ENCODE results near the gene VAV2. TPM values are rescaled to one million over a fixed set of nuclear protein-coding genes. Genes with fewer than 3 reads are reported as not detected.
"Not testable (repeated sequence)": the region's sequence is repeated elsewhere in the genome, so short reads cannot be mapped to it uniquely, and the experiment has no call there.

VAV2 gene
- total RNA-seq, 8 experiments from 2014 or later, result 5.9 to 33.0 (median 14.9) TPM

DNA sequence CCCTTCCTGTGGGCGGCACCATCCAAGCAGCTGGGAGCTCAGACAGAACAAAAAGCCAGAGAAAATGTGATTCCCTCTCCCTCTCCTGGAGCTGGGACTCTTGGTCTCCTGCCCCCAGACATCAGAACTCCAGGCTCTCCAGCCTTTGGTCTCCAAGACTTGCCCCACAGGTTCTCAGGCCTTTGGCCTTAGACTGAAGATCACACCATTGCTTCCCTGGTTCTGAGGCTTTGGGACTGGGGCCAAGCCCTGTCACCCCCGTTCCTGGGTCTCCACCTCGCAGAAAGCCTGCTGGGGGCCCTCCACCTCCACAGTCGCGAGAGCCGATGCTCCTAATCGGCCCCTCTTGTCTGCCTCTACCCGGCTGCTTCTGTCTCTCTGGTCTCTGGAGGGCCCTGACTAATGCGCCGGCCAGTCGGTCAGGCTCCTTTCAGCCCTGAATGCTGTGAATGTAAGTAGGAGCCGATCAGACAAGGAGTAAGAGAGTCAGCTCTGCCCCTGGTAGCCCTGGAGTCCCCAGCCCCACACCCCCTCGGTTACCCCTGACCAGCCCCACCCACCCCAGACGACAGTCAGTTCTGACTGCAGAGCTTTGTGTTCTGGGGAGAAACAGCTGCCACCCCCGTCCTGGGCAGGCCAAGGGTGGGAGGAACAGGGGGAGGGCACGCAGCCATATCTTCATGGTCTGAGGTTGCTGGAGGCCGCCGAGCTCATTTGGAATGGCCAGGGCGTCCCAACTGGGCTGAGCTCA lies 57.5 kb downstream of the VAV2 start:
- peaks cover 47 to 52% of the 10 kb centered on the region in 2 donors for H3K4me1 ChIP-seq (replicated peaks in 1 of 2)
- 40 to 100% (median 43%) methylated on average over 1 to 4 of the region's 19 CpGs; no CpG with 5 or more reads in 5 of the 10 experiments for WGBS, 10 experiments
- H3K4me3 ChIP-seq, result no peak overlapping the region
- in situ Hi-C loops (cut with MboI; ENCODE audit: low pct_unique_long_range_greater_than_20kb in 2 of 9, low sequenced_read_pairs in 9 of 9, unreplicated experiment in 9 of 9), result no loop called here
- ATAC-seq (replicated peaks in 6 of 8), result peak in 6 of 8 experiments; percentile 11 to 63 (median 50)
- H3K27ac ChIP-seq, result peak overlapping the region; percentile 69 to 70

DNA sequence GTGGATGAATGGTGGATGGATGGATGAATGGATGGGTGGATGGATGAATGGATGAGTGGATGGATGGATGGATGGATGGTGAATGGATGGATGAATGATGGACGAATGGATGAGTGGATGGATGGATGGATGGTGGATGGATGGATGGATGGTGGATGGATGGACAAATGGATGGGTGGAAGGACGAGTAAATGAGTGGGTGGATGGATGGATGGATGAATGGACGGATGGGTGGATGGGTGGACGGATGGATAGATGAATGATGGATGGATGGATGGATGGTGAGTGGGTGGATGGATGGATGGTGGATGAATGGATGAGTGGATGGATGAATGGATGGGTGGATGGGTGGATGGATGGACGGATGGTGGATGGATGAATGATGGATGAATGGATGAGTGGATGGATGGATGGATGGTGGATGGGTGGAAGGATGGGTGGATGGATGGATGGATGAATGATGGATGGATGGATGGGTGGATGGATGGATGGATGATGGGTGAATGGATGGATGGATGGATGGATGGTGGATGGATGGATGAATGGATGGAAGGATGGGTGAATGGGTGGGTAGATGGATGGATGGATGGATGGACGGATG lies 58.6 kb downstream of the VAV2 start:
- WGBS, 10 experiments, result 68 to 100% (median 83%) methylated on average over 3 to 6 of the region's 6 CpGs; no CpG with 5 or more reads in 1 of the 10 experiments
- no peak overlapping the region for H3K27ac ChIP-seq
- in situ Hi-C loops (cut with MboI; ENCODE audit: low pct_unique_long_range_greater_than_20kb in 2 of 9, low sequenced_read_pairs in 9 of 9, unreplicated experiment in 9 of 9), result no loop called here
- no peak overlapping the region for H3K4me3 ChIP-seq
- no peak for ATAC-seq (replicated peaks in 6 of 8)
- peaks cover 55 to 60% of the 10 kb centered on the region in 2 donors for H3K4me1 ChIP-seq (replicated peaks in 1 of 2)

GRCh38 chr9:133932633-133933032 lies 59.5 kb downstream of the VAV2 start:
- in situ Hi-C loops (cut with MboI; ENCODE audit: low pct_unique_long_range_greater_than_20kb in 2 of 9, low sequenced_read_pairs in 9 of 9, unreplicated experiment in 9 of 9), result no loop called here
- ATAC-seq (replicated peaks in 6 of 8), result no peak
- H3K4me1 ChIP-seq (replicated peaks in 1 of 2), result peaks cover 64 to 69% of the 10 kb centered on the region in 2 donors
- no peak overlapping the region for H3K27ac ChIP-seq
- 66 to 100% (median 90%) methylated on average over 1 to 6 of the region's 9 CpGs; no CpG with 5 or more reads in 5 of the 10 experiments for WGBS, 10 experiments
- no peak overlapping the region for H3K4me3 ChIP-seq

- in situ Hi-C loops (cut with MboI; ENCODE audit: low pct_unique_long_range_greater_than_20kb in 2 of 9, low sequenced_read_pairs in 9 of 9, unreplicated experiment in 9 of 9), result no loop called here
- WGBS, 10 experiments, result 60 to 100% (median 91%) methylated on average over 1 to 14 of the region's 15 CpGs; no CpG with 5 or more reads in 1 of the 10 experiments
- peak overlapping the region; percentile 68 to 70 for H3K27ac ChIP-seq
- ATAC-seq (replicated peaks in 6 of 8), result no peak
- no peak overlapping the region for H3K4me3 ChIP-seq
- H3K4me1 ChIP-seq (replicated peaks in 1 of 2), result peaks cover 68 to 73% of the 10 kb centered on the region in 2 donors
These were observed 59.9 kb downstream of the VAV2 start for GRCh38 chr9:133932181-133932580.

DNA sequence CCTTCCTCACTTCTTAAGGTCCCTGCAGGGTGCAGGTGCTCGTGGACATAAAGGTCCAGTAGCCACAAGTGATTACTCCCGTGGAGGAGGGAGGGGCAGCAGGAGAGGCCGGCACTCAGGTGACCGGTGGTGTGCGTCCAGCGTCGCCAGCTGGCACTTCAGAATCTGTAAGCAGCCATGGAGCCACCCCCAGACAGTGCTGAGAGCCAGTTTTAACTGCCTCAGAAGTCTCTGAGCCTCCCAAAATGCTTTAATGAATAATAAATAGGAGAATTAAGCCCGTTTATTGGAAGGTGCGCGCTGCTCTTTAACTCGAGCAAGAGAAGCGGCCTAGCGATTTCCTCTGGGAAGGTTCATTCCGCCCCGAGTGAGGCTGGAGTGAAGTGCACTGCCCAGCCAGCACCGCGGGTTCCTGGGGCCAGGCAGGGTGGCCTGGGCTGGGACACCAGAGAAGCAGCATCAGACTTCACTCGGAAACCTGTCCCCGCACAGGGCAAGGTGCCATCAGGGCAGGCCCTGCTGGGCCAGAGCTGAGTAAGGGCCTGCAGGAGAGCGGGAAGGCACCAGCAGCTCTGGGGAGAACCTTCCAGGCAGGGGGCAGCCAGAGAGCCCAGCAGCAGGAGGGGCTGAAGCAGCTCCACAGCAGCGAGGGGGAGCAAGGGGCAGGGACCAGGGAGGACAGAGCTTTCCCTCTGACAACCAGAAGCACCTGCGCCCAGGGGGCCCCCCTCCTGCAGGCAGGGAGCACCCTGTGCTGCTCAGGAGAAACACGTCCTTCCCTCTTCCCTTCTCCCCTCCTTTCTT lies 61.2 kb downstream of the VAV2 start:
- in situ Hi-C loops (cut with MboI; ENCODE audit: low pct_unique_long_range_greater_than_20kb in 2 of 9, low sequenced_read_pairs in 9 of 9, unreplicated experiment in 9 of 9), result no loop called here
- no peak overlapping the region for H3K4me3 ChIP-seq
- peaks cover 71 to 75% of the 10 kb centered on the region in 2 donors for H3K4me1 ChIP-seq (replicated peaks in 1 of 2)
- ATAC-seq (replicated peaks in 6 of 8), result peak in 5 of 8 experiments; percentile 52 to 67 (median 56)
- 57 to 100% (median 73%) methylated on average over 1 to 6 of the region's 23 CpGs; no CpG with 5 or more reads in 4 of the 10 experiments for WGBS, 10 experiments
- H3K27ac ChIP-seq, result peak overlapping the region; percentile 68 to 70

- no peak overlapping the region for H3K4me3 ChIP-seq
- peaks cover 68% of the 10 kb centered on the region in 2 donors for H3K4me1 ChIP-seq (replicated peaks in 1 of 2)
- ATAC-seq (replicated peaks in 6 of 8), result no peak
- 40 to 100% (median 75%) methylated on average over 2 to 10 of the region's 20 CpGs; no CpG with 5 or more reads in 1 of the 10 experiments for WGBS, 10 experiments
- peak overlapping the region; percentile 68 to 70 for H3K27ac ChIP-seq
- in situ Hi-C loops (cut with MboI; ENCODE audit: low pct_unique_long_range_greater_than_20kb in 2 of 9, low sequenced_read_pairs in 9 of 9, unreplicated experiment in 9 of 9), result no loop called here
These were observed 62.0 kb downstream of the VAV2 start for GRCh38 chr9:133930046-133930681.

GRCh38 chr9:133929599-133929998 lies 62.5 kb downstream of the VAV2 start:
- ATAC-seq (replicated peaks in 6 of 8), result no peak
- Histone ChIP-seq H3K27ac (peak overlapping the region; percentile 20 to 70), H3K4me1 (replicated peaks in 1 of 2) (peaks cover 62% of the 10 kb centered on the region in 2 donors), H3K4me3 (no peak overlapping the region)
- in situ Hi-C loops (cut with MboI; ENCODE audit: low pct_unique_long_range_greater_than_20kb in 2 of 9, low sequenced_read_pairs in 9 of 9, unreplicated experiment in 9 of 9), result no loop called here
- WGBS, 10 experiments, result 44 to 100% (median 76%) methylated on average over 1 to 3 of the region's 10 CpGs; no CpG with 5 or more reads in 6 of the 10 experiments

DNA sequence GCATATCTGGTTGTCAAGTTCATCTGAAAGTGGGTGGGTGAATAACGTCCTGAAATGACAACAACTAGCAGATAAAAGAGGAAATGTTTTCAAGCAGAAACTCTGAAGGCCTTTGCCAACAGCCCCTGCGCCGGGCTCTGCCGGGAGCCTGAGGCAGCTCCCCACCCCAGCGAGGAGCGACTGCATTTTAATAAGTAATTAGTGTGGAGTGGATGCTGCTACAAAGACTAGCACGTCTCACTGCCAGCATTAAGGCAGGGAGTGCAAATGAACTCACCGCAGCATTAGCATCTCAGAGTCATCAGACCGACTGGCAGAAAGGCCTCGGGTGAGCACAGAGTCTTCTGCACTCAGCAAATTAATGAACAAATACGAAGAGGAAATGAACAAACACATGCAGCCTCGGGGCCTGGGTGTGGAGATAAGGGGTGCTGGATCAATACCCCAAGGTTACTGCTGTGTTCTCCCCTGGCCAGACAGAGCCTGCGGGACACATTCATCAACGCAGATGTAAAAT lies 63.8 kb downstream of the VAV2 start:
- Histone ChIP-seq H3K4me3 (no peak overlapping the region), H3K4me1 (replicated peaks in 1 of 2) (peaks cover 55 to 56% of the 10 kb centered on the region in 2 donors), H3K27ac (peak overlapping the region; percentile 20 to 70)
- ATAC-seq (replicated peaks in 6 of 8), result peak; percentile 54 to 99 (median 76)
- 17 to 70% (median 29%) methylated on average over 1 to 10 of the region's 14 CpGs; no CpG with 5 or more reads in 3 of the 10 experiments for WGBS, 10 experiments
- in situ Hi-C loops (cut with MboI; ENCODE audit: low pct_unique_long_range_greater_than_20kb in 2 of 9, low sequenced_read_pairs in 9 of 9, unreplicated experiment in 9 of 9), result no loop called here

DNA sequence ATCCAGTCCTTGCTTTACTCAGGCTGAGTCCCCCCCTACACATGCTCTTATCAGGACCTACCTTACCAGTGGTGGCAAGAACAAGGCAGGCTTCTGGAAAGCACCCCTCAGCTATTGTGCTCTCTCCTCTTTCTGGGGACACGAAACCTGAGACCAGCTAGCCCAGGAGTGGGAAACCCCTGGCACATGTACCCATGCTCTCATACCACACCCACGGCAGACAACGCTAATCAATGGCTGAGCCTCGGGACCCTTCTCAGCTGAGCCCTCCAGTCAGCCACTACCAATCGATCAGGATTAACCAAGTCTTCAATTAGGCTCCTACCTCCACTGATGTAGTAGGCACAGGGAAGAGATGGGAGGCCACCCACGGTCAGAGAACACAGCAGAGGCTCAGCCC lies 65.1 kb downstream of the VAV2 start:
- in situ Hi-C loops (cut with MboI; ENCODE audit: low pct_unique_long_range_greater_than_20kb in 2 of 9, low sequenced_read_pairs in 9 of 9, unreplicated experiment in 9 of 9), result no loop called here
- WGBS, 10 experiments, result 100% methylated on average over 1 to 4 of the region's 6 CpGs; no CpG with 5 or more reads in 6 of the 10 experiments
- Histone ChIP-seq H3K4me3 (no peak overlapping the region), H3K27ac (peak overlapping the region; percentile 20 to 70), H3K4me1 (replicated peaks in 1 of 2) (peaks cover 52 to 56% of the 10 kb centered on the region in 2 donors)
- no peak for ATAC-seq (replicated peaks in 6 of 8)

DNA sequence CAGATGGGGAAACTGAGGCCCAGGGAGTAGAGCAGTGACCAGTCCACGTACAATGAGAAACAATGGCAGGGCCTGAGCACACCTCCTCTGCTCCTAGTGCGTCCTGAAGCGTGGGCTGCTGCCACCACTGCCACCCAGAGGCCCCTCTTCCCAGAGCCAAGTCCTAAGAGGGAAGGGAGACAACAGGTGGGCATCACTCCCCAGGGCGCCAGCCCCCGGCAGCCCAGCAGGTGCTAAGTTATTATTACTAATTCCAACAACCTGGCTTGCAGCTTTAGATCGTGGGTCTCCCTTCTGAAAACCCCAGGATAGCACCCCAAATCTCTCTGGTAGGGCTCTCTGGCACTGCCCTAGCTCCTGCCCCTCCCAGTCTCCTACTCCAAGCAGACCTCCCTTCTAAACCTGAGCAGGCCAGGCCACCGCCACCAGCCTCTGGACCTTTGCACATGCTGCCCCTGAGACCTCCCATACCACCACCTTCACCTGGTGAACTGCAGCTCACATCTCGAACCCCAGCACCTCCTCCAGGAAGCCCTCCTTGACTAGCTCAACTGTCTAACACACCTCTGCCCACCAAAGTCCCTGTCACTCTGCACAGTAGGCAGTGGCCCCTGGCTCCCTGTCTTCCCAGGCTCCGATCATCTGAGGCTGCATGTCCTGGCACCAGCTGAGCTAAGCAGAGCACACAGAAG lies 65.8 kb downstream of the VAV2 start:
- H3K27ac ChIP-seq, result peak overlapping the region in 1 of 2 donors; percentile 70
- no peak for ATAC-seq (replicated peaks in 6 of 8)
- H3K4me1 ChIP-seq (replicated peaks in 1 of 2), result peaks cover 45 to 49% of the 10 kb centered on the region in 2 donors
- no peak overlapping the region for H3K4me3 ChIP-seq
- WGBS, 10 experiments, result 60 to 100% (median 92%) methylated on average over 1 to 5 of the region's 9 CpGs; no CpG with 5 or more reads in 4 of the 10 experiments
- in situ Hi-C loops (cut with MboI; ENCODE audit: low pct_unique_long_range_greater_than_20kb in 2 of 9, low sequenced_read_pairs in 9 of 9, unreplicated experiment in 9 of 9), result no loop called here

- no peak for ATAC-seq (replicated peaks in 6 of 8)
- WGBS, 10 experiments, result 80 to 100% (median 95%) methylated on average over 1 to 2 of the region's 5 CpGs; no CpG with 5 or more reads in 4 of the 10 experiments
- no peak overlapping the region for H3K4me3 ChIP-seq
- in situ Hi-C loops (cut with MboI; ENCODE audit: low pct_unique_long_range_greater_than_20kb in 2 of 9, low sequenced_read_pairs in 9 of 9, unreplicated experiment in 9 of 9), result no loop called here
- peaks cover 44 to 48% of the 10 kb centered on the region in 2 donors for H3K4me1 ChIP-seq (replicated peaks in 1 of 2)
- no peak overlapping the region for H3K27ac ChIP-seq
These were observed 67.7 kb downstream of the VAV2 start for GRCh38 chr9:133924453-133924852.

GRCh38 chr9:133923608-133924007 lies 68.5 kb downstream of the VAV2 start:
- H3K27ac ChIP-seq; ATAC-seq (replicated peaks in 6 of 8); H3K4me3 ChIP-seq; in situ Hi-C loops (cut with MboI; ENCODE audit: low pct_unique_long_range_greater_than_20kb in 2 of 9, low sequenced_read_pairs in 9 of 9, unreplicated experiment in 9 of 9): not testable (repeated sequence)
- WGBS, 10 experiments, result 100% methylated on average over 1 of the region's 2 CpGs; no CpG with 5 or more reads in 9 of the 10 experiments
- peaks cover 43 to 44% of the 10 kb centered on the region in 2 donors for H3K4me1 ChIP-seq (replicated peaks in 1 of 2)

Measured in motor neuron (in vitro differentiated cells).